Measurements from ENCODE around the gene VEZF1.

VEZF1 gene

GRCh38 chr17:57987581-57988300, at the start of gene VEZF1:
VEZF1 (minus strand) TSS chr17:57988254; CDS start chr17:57988111, 143 bp downstream.
- peak; percentile 74 for DNase-seq

DNA sequence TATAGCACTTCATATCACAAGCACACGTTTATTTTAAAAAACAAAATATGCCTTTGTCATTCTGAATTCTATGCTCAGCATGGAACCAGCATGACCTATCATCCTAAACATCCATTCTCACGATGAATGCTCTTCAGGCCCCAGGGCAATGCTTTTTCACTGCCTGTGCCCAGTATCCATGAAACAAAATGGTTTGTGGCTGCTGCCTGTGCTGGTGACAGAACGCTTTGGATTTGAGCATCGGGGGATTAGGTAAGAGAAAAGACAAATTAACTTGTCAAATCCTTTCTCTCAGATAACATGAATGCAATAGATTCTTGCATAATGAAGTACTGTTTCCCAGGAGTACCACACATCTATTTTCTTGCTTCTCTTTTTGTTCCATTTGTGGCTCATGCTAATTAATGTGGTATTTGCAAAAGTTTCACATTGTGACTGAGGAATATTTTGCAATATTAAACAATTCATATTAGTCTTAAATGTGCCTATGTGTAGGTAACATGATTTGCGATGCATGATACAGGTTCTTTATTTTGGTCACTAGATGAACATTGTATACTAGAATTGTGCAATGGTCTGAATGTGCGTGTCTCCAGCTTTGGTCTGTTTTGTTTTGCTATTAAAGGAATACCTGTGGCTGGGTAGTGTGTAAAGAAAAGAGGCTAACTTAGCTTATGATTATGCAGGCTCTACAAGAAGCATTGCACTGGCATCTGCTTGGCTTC, 44.8 kb upstream of the VEZF1 start:
- no peak for DNase-seq

DNA sequence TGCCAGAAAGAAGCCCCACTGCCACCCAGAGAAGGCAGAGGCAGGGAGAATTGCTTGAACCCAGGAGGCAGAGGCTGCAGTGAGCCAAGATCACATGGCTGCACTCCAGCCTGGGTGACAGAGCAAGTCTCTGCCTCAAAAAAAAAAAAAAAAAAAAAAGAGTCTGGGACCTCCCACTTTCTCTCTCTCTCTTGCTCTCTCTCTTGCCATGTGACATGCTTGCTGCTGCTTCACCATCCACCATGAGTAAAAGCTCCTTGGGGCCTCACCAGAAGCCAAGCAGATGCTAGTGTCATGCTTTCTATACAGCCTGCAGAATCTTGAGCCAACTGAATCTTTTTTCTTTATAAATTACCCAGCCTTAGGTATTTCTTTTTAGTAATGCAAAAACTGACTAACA, 40.5 kb upstream of the VEZF1 start:
- DNase-seq: no peak

- DNase-seq: no peak
These were observed 32.3 kb upstream of the VEZF1 start for GRCh38 chr17:58020401-58020800.

GRCh38 chr17:58019521-58019920, 31.5 kb upstream of the VEZF1 start:
- no peak for DNase-seq

DNA sequence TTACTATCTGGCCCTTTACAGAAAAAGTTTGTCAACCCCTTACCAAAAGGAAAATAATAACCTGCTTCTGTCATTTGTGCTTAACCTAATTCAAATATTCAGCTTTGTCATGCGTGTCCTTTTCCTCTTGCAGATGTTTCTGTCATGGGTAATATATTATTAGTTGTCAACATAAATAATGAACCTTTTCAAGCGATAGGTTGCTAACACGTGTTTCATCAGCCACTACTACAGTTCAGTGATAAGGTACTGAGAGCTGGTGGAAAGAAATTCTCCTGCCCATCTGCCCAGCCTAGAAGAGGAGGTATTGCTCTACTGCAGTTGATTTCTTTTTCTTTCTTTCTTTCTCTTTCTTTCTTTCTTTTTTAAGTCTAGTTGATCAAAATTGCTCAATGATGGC, 31.0 kb upstream of the VEZF1 start:
- no peak for DNase-seq

DNA sequence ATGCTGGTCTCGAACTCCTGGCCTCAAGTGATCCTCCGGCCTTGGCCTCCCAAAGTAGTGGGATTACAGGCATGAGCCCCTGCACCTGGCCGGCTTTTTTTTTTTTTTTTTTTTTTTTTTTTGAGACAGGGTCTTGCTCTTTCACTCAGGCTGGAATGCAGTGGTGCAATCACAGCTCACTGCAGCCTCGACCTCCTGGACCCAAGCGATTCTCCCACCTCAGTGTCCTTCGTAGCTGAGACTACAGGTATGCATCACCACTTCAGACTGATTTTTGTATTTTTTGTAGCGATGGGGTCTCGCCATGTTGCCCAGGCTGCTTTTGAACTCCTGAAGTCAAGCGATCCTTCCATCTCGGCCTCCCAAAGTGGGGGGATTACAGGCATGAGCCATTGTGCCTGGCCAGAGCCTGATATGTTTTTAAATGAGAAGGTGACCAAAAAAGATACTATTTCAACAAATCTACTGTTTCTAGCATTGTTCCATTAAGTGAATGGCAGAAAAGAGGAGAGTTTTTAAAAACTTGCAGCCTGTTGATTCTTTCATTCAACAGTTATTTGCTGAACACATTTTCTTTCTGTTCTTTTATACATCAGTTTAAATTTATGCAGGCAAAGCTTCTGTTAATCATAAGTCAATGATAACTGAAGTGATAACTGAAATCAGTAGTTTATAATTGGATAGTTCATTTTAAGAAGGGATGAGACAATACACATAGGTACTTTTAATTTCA, 22.2 kb upstream of the VEZF1 start:
- DNase-seq: no peak

DNA sequence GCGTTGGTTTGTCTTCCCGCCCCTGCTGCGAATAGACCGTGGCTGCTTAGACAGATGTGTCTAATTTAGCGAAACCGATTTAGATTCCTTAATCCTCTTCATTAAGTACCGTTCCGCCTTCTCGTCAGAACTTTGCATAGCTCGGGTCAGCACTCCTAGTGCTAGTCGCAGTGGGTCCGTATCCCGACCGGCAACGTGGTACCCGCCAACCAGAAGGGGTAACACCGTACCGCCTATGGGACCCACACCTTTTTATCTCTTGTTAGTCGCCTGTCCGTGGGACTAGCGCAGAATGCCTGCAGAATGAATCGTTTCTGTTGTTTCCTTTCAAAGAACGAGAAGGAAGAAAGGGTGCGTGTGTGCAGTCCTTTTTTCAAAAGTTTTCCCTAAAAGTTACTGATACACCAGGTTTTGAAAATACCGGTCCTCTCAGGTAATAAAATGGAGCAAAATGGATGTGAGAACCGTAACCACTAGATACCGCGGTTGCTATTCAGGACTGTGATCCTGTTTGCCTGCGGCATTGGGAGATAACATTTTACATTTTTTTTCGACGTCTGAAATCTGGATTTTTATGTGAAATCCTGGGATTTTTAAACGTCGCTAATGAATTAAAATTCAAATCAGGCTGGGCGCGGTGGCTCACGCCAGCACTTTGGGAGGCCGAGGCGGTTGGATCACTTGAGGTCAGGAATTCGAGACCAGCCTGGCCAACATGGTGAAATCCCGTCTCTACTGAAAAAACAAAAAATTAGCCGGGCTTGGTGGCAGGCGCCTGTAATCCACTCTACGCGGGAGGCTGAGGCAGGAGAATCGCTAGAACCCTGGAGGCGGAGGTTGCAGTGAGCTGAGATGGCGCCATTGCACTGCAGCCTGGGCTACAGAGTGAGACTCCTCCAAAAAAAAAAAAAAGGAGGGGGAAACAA, 20.0 kb upstream of the VEZF1 start:
- DNase-seq: no peak

- peak; percentile 96 for DNase-seq
These were observed 19.1 kb upstream of the VEZF1 start, which contains the start of gene SRSF1 for GRCh38 chr17:58006924-58007780. SRSF1 (minus strand) TSS chr17:58007246; CDS start chr17:58007137, 109 bp downstream.

GRCh38 chr17:58006560-58006923, 18.5 kb upstream of the VEZF1 start:
- DNase-seq: peak; percentile 58

GRCh38 chr17:58005728-58006559, 17.9 kb upstream of the VEZF1 start:
- DNase-seq: no peak

DNA sequence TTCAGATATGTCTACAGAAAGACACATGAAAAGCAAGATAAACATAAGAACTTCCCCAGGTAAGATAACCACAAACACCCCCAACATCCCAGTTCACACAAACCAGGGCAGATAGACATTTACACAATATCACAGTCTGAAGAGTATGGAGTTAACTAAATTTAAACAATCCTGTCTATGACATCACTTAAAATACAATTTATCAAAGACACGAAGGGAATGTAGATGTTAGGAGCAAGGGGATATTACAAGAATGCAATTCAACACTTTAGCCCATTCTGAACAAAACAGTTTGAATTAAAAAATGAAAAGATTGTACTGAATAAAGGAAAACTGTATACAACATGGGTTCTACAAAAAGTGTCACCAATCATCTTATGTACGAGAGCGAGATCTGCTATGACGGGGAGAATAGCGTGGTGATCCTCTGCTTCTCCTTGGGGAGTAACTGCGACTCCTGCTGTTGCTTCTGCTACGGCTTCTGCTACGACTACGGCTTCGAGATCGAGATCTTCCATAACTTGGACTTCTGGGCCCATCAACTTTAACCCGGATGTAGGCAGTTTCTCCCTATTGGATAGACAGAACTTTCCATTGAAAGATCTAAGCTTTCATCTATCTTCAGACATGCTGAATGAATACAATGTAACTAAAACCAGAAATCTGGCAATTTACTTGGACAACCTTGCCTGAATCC, 17.1 kb upstream of the VEZF1 start:
- no peak for DNase-seq

GRCh38 chr17:58004060-58004459, 16.0 kb upstream of the VEZF1 start:
- no peak for DNase-seq

DNA sequence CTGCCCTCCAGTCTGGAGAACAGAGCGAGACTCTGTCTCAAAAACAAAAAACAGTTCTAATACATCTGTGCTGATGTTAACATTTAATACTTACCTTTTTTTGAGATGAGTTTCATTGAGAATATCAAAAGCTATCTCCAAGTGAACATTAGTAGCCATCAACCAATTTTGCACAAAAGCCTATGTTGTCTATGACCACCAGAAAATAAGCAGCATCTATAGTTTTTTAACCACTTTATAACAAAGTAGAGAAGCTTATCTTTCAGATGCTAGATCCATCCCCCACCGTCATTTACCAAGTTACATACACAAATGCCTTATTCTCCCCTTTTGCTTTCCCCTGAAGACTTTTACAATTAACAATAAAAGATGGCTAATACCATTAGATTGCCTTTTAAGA, 14.9 kb upstream of the VEZF1 start:
- no peak for DNase-seq

GRCh38 chr17:58002154-58002948, 14.3 kb upstream of the VEZF1 start:
- DNase-seq: no peak

- no peak for DNase-seq
These were observed 13.5 kb upstream of the VEZF1 start for GRCh38 chr17:58001461-58002124.

- no peak for DNase-seq
These were observed 11.5 kb upstream of the VEZF1 start for GRCh38 chr17:57999496-58000017.

GRCh38 chr17:57999010-57999495, 11.0 kb upstream of the VEZF1 start:
- no peak for DNase-seq

All from NCI-H2107 (cell line).